DMS114 treated with DMSO at 0.1 percent for 48 hours (cell line): Measurements from ENCODE around the gene TRPM8.

Experiments
- DNase-seq: peaks from one replicate; lab custom pipeline; 2025; ENCODE audit not compliant: unreplicated experiment; lab: John Stamatoyannopoulos, UW

TRPM8 gene

GRCh38 chr2:234038076-234038802 lies 121.1 kb downstream of the TRPM8 start:
- no peak for DNase-seq

GRCh38 chr2:234044157-234044556 lies 127.0 kb downstream of the TRPM8 start:
- no peak for DNase-seq

- DNase-seq: no peak
Measured at GRCh38 chr2:234046521-234046920, 129.3 kb downstream of the TRPM8 start.

GRCh38 chr2:234047361-234047760 lies 130.2 kb downstream of the TRPM8 start:
- DNase-seq: no peak

- DNase-seq: no peak
Measured at GRCh38 chr2:234048049-234048448, 130.9 kb downstream of the TRPM8 start.

GRCh38 chr2:234050455-234051135 lies 133.4 kb downstream of the TRPM8 start, which contains the start of gene SPP2:
TSS of gene SPP2 (plus strand) at chr2:234050702. CDS start at chr2:234050787, 85 bp downstream.
- no peak for DNase-seq

GRCh38 chr2:234051374-234052070 lies 134.3 kb downstream of the TRPM8 start:
- DNase-seq: no peak

GRCh38 chr2:234058881-234059280 lies 141.7 kb downstream of the TRPM8 start:
- no peak for DNase-seq

- DNase-seq: no peak
Measured at GRCh38 chr2:234060236-234060635, 143.1 kb downstream of the TRPM8 start.

- DNase-seq: no peak
Measured at GRCh38 chr2:234061624-234062257, 144.6 kb downstream of the TRPM8 start.

- no peak for DNase-seq
Measured at GRCh38 chr2:234066587-234066986, 149.4 kb downstream of the TRPM8 start.
